Activated B cell treated with CpG ODN at 0.5 μM for 24 hours (primary cell): ENCODE results near the gene USP14. TPM values are rescaled to one million over a fixed set of nuclear protein-coding genes. Genes with fewer than 3 reads are reported as not detected.
A peak's percentile ranks its signal among the peaks of the same experiment; 100 is the strongest.

Experiments used
- ATAC-seq: fragments of 200-7000 bp; cut with Tn5 transposase; one replicate; pipeline ENCODE4 v1.10.0; 2021; ENCODE audit warnings: low read depth, mild to moderate bottlenecking, moderate library complexity
- CTCF ChIA-PET: fragments of 350-600 bp; sonication (Branson Sonifier 250); formaldehyde crosslinking; loops from one replicate; lab custom pipeline; 2021; ENCODE audit warnings: antibody characterized with exemption; lab: Charles Lee
- POLR2A ChIA-PET: fragments of 350-600 bp; sonication (Branson Sonifier 250); formaldehyde crosslinking; loops from one replicate; lab custom pipeline; 2021; ENCODE audit warnings: antibody characterized with exemption; lab: Charles Lee
- DNase-seq: peaks from one replicate; pipeline ENCODE4 v3.0.0; 2022
- H3K27ac Mint-ChIP-seq: one replicate; pipeline ENCODE4 v1.8.0; 2020; ENCODE audit warnings: mixed read lengths
- H3K27me3 Mint-ChIP-seq: one replicate; pipeline ENCODE4 v1.8.0; 2021; ENCODE audit warnings: mixed read lengths
- H3K36me3 Mint-ChIP-seq: one replicate; pipeline ENCODE4 v1.8.0; 2021; ENCODE audit warnings: low read depth, mixed read lengths
- H3K4me1 Mint-ChIP-seq: one replicate; pipeline ENCODE4 v1.8.0; 2021; ENCODE audit warnings: mixed read lengths
- H3K4me3 Mint-ChIP-seq: one replicate; pipeline ENCODE4 v1.8.0; 2020; ENCODE audit warnings: mild to moderate bottlenecking, mixed read lengths
- H3K9me3 Mint-ChIP-seq: one replicate; pipeline ENCODE4 v1.8.0; 2020; ENCODE audit warnings: mixed read lengths
- CTCF ChIP-seq: fragments of 200-600 bp; IDR thresholded peaks from one replicate; pipeline ENCODE4 v1.8.0; 2022; ENCODE audit warnings: antibody characterized with exemption, mild to moderate bottlenecking
- intact Hi-C: fragments of 100-400 bp; cut with micrococcal nuclease; formaldehyde crosslinking; loops from one replicate; pipeline ENCODE4 v1.15.1; 2024
- total RNA-seq: library from RNA; stranded (reverse); gene quantifications from 2 replicates; pipeline ENCODE4 v1.2.3, GENCODE V29; 2022

USP14 gene
- total RNA-seq, 1 donor from 2014 or later, result 53.1 TPM

GRCh38 chr18:211582-211981, 53.2 kb downstream of the USP14 start:
- H3K4me3 Mint-ChIP-seq, result no peak overlapping the region
- ATAC-seq (no peak), DNase-seq (no peak)
- H3K9me3 Mint-ChIP-seq, result no peaks in the 10 kb centered on the region
- no peaks in the 10 kb centered on the region for H3K4me1 Mint-ChIP-seq
- no peak overlapping the region for H3K27ac Mint-ChIP-seq
- intact Hi-C loops, result no loop called here
- no peak for TF ChIP-seq CTCF
- no peaks in the 10 kb centered on the region for H3K27me3 Mint-ChIP-seq
- peaks cover 83% of the 10 kb centered on the region for H3K36me3 Mint-ChIP-seq
- CTCF ChIA-PET, result no interaction called here
- POLR2A ChIA-PET, result no interaction called here

- H3K36me3 Mint-ChIP-seq, result peaks cover 86% of the 10 kb centered on the region
- no peaks in the 10 kb centered on the region for H3K4me1 Mint-ChIP-seq
- no peaks in the 10 kb centered on the region for H3K9me3 Mint-ChIP-seq
- intact Hi-C loops, result no loop called here
- ChIA-PET CTCF (no interaction called here), POLR2A (no interaction called here)
- H3K27me3 Mint-ChIP-seq, result no peaks in the 10 kb centered on the region
- no peak overlapping the region for H3K27ac Mint-ChIP-seq
- no peak overlapping the region for H3K4me3 Mint-ChIP-seq
- ATAC-seq, result no peak
- no peak for DNase-seq
- TF ChIP-seq CTCF, result no peak
Measured at GRCh38 chr18:212780-213179, 54.4 kb downstream of the USP14 start.

GRCh38 chr18:213505-213904, 55.1 kb downstream of the USP14 start:
- Mint-ChIP-seq H3K27ac (peak overlapping the region; percentile 11), H3K4me1 (no peaks in the 10 kb centered on the region), H3K9me3 (no peaks in the 10 kb centered on the region), H3K36me3 (peaks cover 88% of the 10 kb centered on the region), H3K4me3 (no peak overlapping the region), H3K27me3 (no peaks in the 10 kb centered on the region)
- DNase-seq, result no peak
- no peak for TF ChIP-seq CTCF
- no peak for ATAC-seq
- ChIA-PET POLR2A (no interaction called here), CTCF (no interaction called here)
- intact Hi-C loops, result no loop called here

- ChIA-PET POLR2A (no interaction called here), CTCF (no interaction called here)
- intact Hi-C loops, result no loop called here
- DNase-seq (no peak), ATAC-seq (no peak)
- Mint-ChIP-seq H3K27ac (no peak overlapping the region), H3K36me3 (peaks cover 89% of the 10 kb centered on the region), H3K27me3 (no peaks in the 10 kb centered on the region), H3K9me3 (no peaks in the 10 kb centered on the region), H3K4me1 (no peaks in the 10 kb centered on the region), H3K4me3 (no peak overlapping the region)
- no peak for TF ChIP-seq CTCF
Measured at GRCh38 chr18:213966-214365, 55.6 kb downstream of the USP14 start.

- Mint-ChIP-seq H3K4me1 (no peaks in the 10 kb centered on the region), H3K36me3 (peaks cover 82% of the 10 kb centered on the region), H3K27ac (no peak overlapping the region), H3K9me3 (no peaks in the 10 kb centered on the region), H3K4me3 (no peak overlapping the region), H3K27me3 (no peaks in the 10 kb centered on the region)
- ATAC-seq (no peak), DNase-seq (no peak)
- CTCF ChIA-PET, result no interaction called here
- POLR2A ChIA-PET, result no interaction called here
- intact Hi-C loops, result loop anchor here (2.0 kb wide), 1 partner anchor 51 kb away; no protein-coding TSS in a partner anchor
- TF ChIP-seq CTCF, result no peak
Measured at GRCh38 chr18:215448-216010, 57.2 kb downstream of the USP14 start.
